ENCODE measurements around the gene MGAT4C. TPM values are rescaled to one million over a fixed set of nuclear protein-coding genes. Genes with fewer than 3 reads are reported as not detected.
A peak's percentile ranks its signal among the peaks of the same experiment; 100 is the strongest.
"Not testable (repeated sequence)": the region's sequence is repeated elsewhere in the genome, so short reads cannot be mapped to it uniquely, and the experiment has no call there.

Gene MGAT4C
- total and polyA plus RNA-seq, 2 experiments from 2014 or later, result 4.5 to 4.7 TPM

DNA sequence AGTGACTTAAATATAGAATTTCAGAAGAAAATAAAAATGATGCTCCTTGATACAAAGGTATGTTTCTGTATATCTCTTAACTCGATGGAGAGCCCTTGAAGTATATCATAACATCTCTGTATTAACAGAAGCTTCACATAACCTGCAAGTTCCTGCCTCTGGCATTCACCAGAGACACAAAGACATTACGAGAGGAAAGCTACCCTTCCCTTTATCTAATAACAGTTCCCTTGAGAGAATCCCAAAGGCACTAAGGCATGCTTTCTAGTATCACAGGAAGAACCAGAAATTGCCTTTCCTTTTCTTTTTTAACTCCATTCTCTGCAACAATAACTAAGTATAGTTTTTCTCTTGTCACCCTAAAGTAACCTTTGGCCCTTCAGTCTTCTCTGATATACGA, 164.5 kb downstream of the MGAT4C start:
- H3F3A ChIP-seq (replicated peaks; ENCODE audit: low read depth), result no peaks in the 10 kb centered on the region

DNA sequence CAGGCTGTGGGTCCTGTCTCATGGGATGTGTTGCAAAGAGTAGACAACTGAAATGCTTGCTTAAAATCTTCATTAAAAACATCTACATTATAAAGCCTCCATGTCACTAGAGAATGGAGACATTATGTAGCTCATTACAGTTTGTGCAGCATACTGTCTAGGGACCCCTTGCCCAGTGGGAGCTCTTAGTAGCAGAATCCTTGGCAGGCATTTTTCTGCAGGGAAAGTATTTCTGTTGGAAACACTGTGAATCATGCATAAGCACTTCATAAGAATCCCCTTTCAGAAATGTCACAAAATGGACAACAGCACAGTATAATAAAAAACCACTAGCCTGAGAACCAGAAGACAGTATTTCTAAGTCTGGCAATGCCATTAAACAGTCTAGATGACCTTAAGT, 174.3 kb downstream of the MGAT4C start:
- H3K27me3 Mint-ChIP-seq (ENCODE audit: insufficient read depth, low read depth, poor library complexity), result no peaks in the 10 kb centered on the region

More for the DNA sequence above, 164.5 kb downstream of the MGAT4C start:
- no peak overlapping the region for H2AFZ ChIP-seq
- DNase-seq (ENCODE audit: low spot score) (peak; percentile 17), ATAC-seq (no peak)
- peaks cover 20% of the 10 kb centered on the region for H3K4me1 ChIP-seq (ENCODE audit: insufficient read depth)
- no peaks in the 10 kb centered on the region for H3K9me2 ChIP-seq (ENCODE audit: insufficient read depth)
- H4K20me1 ChIP-seq (replicated peaks; ENCODE audit: insufficient read depth), result no peaks in the 10 kb centered on the region
- no peaks in the 10 kb centered on the region for H3K9me3 Mint-ChIP-seq
- no peak overlapping the region for H3K27ac Mint-ChIP-seq
- no peaks in the 10 kb centered on the region for H3K36me3 ChIP-seq (ENCODE audit: insufficient read depth)
- peaks cover 28% of the 10 kb centered on the region for H3K4me1 Mint-ChIP-seq
- H3K27me3 Mint-ChIP-seq (ENCODE audit: insufficient read depth, low read depth, poor library complexity), result peaks cover 4% of the 10 kb centered on the region
- H3K4me2 ChIP-seq, result no peak overlapping the region
- no peak overlapping the region for H3K4me3 ChIP-seq
- H3K27ac ChIP-seq (ENCODE audit: low read depth), result no peak overlapping the region
- H3K36me3 Mint-ChIP-seq (ENCODE audit: low read depth), result no peaks in the 10 kb centered on the region
- H3K27me3 ChIP-seq (ENCODE audit: insufficient read depth), result no peaks in the 10 kb centered on the region
- TF ChIP-seq ZNF114 (CRISPR knock-in tag; IDR thresholded peaks at IDR 0.05) (no peak), POLR2AphosphoS5 (IDR thresholded peaks at IDR 0.05; ENCODE audit: low read depth) (no peak)
- TF ChIP-seq, protein P1, sequence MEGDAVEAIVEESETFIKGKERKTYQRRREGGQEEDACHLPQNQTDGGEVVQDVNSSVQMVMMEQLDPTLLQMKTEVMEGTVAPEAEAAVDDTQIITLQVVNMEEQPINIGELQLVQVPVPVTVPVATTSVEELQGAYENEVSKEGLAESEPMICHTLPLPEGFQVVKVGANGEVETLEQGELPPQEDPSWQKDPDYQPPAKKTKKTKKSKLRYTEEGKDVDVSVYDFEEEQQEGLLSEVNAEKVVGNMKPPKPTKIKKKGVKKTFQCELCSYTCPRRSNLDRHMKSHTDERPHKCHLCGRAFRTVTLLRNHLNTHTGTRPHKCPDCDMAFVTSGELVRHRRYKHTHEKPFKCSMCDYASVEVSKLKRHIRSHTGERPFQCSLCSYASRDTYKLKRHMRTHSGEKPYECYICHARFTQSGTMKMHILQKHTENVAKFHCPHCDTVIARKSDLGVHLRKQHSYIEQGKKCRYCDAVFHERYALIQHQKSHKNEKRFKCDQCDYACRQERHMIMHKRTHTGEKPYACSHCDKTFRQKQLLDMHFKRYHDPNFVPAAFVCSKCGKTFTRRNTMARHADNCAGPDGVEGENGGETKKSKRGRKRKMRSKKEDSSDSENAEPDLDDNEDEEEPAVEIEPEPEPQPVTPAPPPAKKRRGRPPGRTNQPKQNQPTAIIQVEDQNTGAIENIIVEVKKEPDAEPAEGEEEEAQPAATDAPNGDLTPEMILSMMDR (conservative IDR thresholded peaks at IDR 0.05; ENCODE audit: low read depth in 2 of 2), result no peak
- H3K79me2 ChIP-seq (replicated peaks; ENCODE audit: insufficient read depth), result no peaks in the 10 kb centered on the region
- no peak overlapping the region for H3K4me3 Mint-ChIP-seq

DNA sequence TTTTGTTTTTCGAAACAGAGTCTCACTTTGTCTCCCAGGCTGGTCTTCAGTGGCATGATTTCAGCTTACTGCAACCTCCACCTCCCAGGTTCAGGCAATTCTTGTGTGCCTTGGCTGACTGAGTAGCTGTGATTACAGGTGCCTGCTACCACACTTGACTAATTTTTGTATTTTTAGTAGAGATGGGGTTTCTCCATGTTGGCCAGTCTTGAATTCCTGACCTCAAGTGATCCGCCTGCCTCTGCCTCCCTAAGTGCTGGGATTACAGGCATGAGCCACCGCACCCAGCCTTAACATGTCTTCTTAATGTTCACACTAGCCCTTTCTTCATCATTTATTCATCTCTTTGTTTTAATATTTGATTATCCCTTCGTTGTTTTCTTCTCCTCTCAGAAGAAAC, 197.1 kb downstream of the MGAT4C start:
- not testable (repeated sequence) for H3K27ac Mint-ChIP-seq; H3K27ac ChIP-seq (ENCODE audit: low read depth)

More for the DNA sequence above, 174.3 kb downstream of the MGAT4C start:
- Histone ChIP-seq H3K4me2 (no peak overlapping the region), H3F3A (replicated peaks; ENCODE audit: low read depth) (no peaks in the 10 kb centered on the region), H3K27ac (ENCODE audit: low read depth) (no peak overlapping the region), H3K9me2 (ENCODE audit: insufficient read depth) (no peaks in the 10 kb centered on the region), H2AFZ (no peak overlapping the region), H3K36me3 (ENCODE audit: insufficient read depth) (no peaks in the 10 kb centered on the region), H3K79me2 (replicated peaks; ENCODE audit: insufficient read depth) (no peaks in the 10 kb centered on the region), H4K20me1 (replicated peaks; ENCODE audit: insufficient read depth) (no peaks in the 10 kb centered on the region), H3K4me1 (ENCODE audit: insufficient read depth) (no peaks in the 10 kb centered on the region), H3K4me3 (no peak overlapping the region), H3K27me3 (ENCODE audit: insufficient read depth) (no peaks in the 10 kb centered on the region)
- TF ChIP-seq POLR2AphosphoS5 (IDR thresholded peaks at IDR 0.05; ENCODE audit: low read depth), result no peak
- no peak for TF ChIP-seq ZNF331 (CRISPR knock-in tag; IDR thresholded peaks at IDR 0.05; ENCODE audit: low read depth)
- H3K36me3 Mint-ChIP-seq (ENCODE audit: low read depth), result peaks cover 7% of the 10 kb centered on the region; the same call in 2 of the 3 replicates
- no peaks in the 10 kb centered on the region for H3K4me1 Mint-ChIP-seq
- DNase-seq (ENCODE audit: low spot score), result no peak
- no peak overlapping the region for H3K4me3 Mint-ChIP-seq
- no peak for ATAC-seq
- no peak overlapping the region for H3K27ac Mint-ChIP-seq
- H3K9me3 Mint-ChIP-seq, result peaks cover 2% of the 10 kb centered on the region; the same call in 1 of the 3 replicates

More for the DNA sequence above, 197.1 kb downstream of the MGAT4C start:
- not testable (repeated sequence) for H3K9me2 ChIP-seq (ENCODE audit: insufficient read depth); H3K79me2 ChIP-seq (replicated peaks; ENCODE audit: insufficient read depth); H3K4me1 Mint-ChIP-seq; H3K4me1 ChIP-seq (ENCODE audit: insufficient read depth); H3K27me3 ChIP-seq (ENCODE audit: insufficient read depth); H3F3A ChIP-seq (replicated peaks; ENCODE audit: low read depth); H3K27me3 Mint-ChIP-seq (ENCODE audit: insufficient read depth, low read depth, poor library complexity); ATAC-seq; H3K4me2 ChIP-seq; H3K4me3 ChIP-seq; H3K4me3 Mint-ChIP-seq; H2AFZ ChIP-seq; DNase-seq (ENCODE audit: low spot score); H3K36me3 ChIP-seq (ENCODE audit: insufficient read depth); H4K20me1 ChIP-seq (replicated peaks; ENCODE audit: insufficient read depth)
- Mint-ChIP-seq H3K9me3 (peaks cover 22% of the 10 kb centered on the region), H3K36me3 (ENCODE audit: low read depth) (peaks cover 28% of the 10 kb centered on the region)

Data from GM23338 (cell line).